HL-60 (cell line): Measurements from ENCODE around the gene TEDC2.

Experiments
- CTCF ChIP-seq: IDR thresholded peaks from one replicate; pipeline ENCODE4 v1.5.1; 2011; ENCODE audit warnings: low read length, control low read depth, inconsistent platforms; ENCODE audit not compliant: insufficient read depth
- GABPA ChIP-seq: IDR thresholded peaks from 2 replicates; pipeline ENCODE4 v1.6.1; 2012; ENCODE audit warnings: low read depth
- POLR2AphosphoS5 ChIP-seq: IDR thresholded peaks from 2 replicates; pipeline ENCODE4 v1.6.1; 2012; ENCODE audit warnings: low read depth
- REST ChIP-seq: IDR thresholded peaks from 2 replicates; pipeline ENCODE4 v1.6.1; 2012; ENCODE audit warnings: low read depth; ENCODE audit not compliant: insufficient replicate concordance

GRCh38 chr16:2452650-2453049, 7.3 kb upstream of the TEDC2 start:
- no peak for TF ChIP-seq CTCF
- TF ChIP-seq POLR2AphosphoS5, result no peak
- no peak for TF ChIP-seq REST
- TF ChIP-seq GABPA, result no peak
